Hepatocyte (in vitro differentiated cells): ENCODE data around the gene ATP6V0A4. TPM values are rescaled to one million over a fixed set of nuclear protein-coding genes. Genes with fewer than 3 reads are reported as not detected.

Source experiments
- DNase-seq: peaks from one replicate; pipeline ENCODE4 v3.0.0-alpha.2; 2016; ENCODE audit warnings: low spot score
- H2AFZ ChIP-seq: fragments of 200-600 bp; sonication (generic); 2 replicates; pipeline ENCODE4 v1.6.0; 2016; ENCODE audit warnings: antibody characterized with exemption, mild to moderate bottlenecking
- H3K27ac ChIP-seq: fragments of 200-600 bp; sonication (generic); 2 replicates; pipeline ENCODE4 v1.5.1; 2016; ENCODE audit warnings: mild to moderate bottlenecking
- H3K27me3 ChIP-seq: fragments of 200-600 bp; sonication (generic); 2 replicates; pipeline ENCODE4 v1.6.1; 2016
- H3K36me3 ChIP-seq: fragments of 200-600 bp; sonication (generic); replicated peaks from 2 replicates; pipeline ENCODE4 v1.5.1; 2016; ENCODE audit warnings: low read depth; ENCODE audit not compliant: insufficient read depth
- H3K4me1 ChIP-seq: fragments of 200-600 bp; sonication (generic); 2 replicates; pipeline ENCODE4 v1.5.1; 2016; ENCODE audit warnings: mild to moderate bottlenecking, moderate library complexity; ENCODE audit not compliant: insufficient read depth
- H3K4me2 ChIP-seq: fragments of 200-600 bp; sonication (generic); 2 replicates; pipeline ENCODE4 v1.6.0; 2016
- H3K4me3 ChIP-seq: fragments of 200-600 bp; sonication (generic); 2 replicates; pipeline ENCODE4 v1.5.1; 2016; ENCODE audit warnings: mild to moderate bottlenecking
- H3K79me2 ChIP-seq: fragments of 200-600 bp; sonication (generic); 2 replicates; pipeline ENCODE4 v1.6.0; 2017; ENCODE audit warnings: mild to moderate bottlenecking
- H3K9me2 ChIP-seq: fragments of 200-600 bp; sonication (generic); replicated peaks from 2 replicates; pipeline ENCODE4 v1.6.0; 2017; ENCODE audit warnings: mild to moderate bottlenecking; ENCODE audit not compliant: insufficient read depth
- H3K9me3 ChIP-seq: fragments of 200-600 bp; sonication (generic); 2 replicates; pipeline ENCODE4 v1.5.1; 2016; ENCODE audit warnings: low read depth, mild to moderate bottlenecking
- H4K20me1 ChIP-seq: fragments of 200-600 bp; sonication (generic); 2 replicates; pipeline ENCODE4 v1.6.0; 2016; ENCODE audit warnings: mild to moderate bottlenecking; ENCODE audit not compliant: insufficient read depth, poor library complexity, severe bottlenecking
- CTCF ChIP-seq: fragments of 200-600 bp; sonication (generic); IDR thresholded peaks from 2 replicates; pipeline ENCODE4 v1.5.1; 2016; ENCODE audit warnings: antibody characterized with exemption, mild to moderate bottlenecking; ENCODE audit not compliant: poor library complexity
- EZH2 ChIP-seq: fragments of 200-600 bp; sonication (generic); IDR thresholded peaks from 2 replicates; pipeline ENCODE4 v1.6.1; 2016; ENCODE audit warnings: antibody characterized with exemption, mild to moderate bottlenecking, borderline replicate concordance
- EZH2phosphoT487 ChIP-seq: fragments of 200-600 bp; sonication (generic); IDR thresholded peaks from one replicate; pipeline ENCODE4 v1.6.1; 2018; ENCODE audit warnings: antibody characterized with exemption, mild to moderate bottlenecking, low read depth, moderate library complexity; ENCODE audit not compliant: unreplicated experiment, severe bottlenecking
- WGBS: methylation state at CpG from one replicate; pipeline ENCODE4 v1.1.6; 2016; ENCODE audit warnings: low lambda C conversion rate; ENCODE audit errors: missing lambda C conversion rate; 5-methylcytosine and 5-hydroxymethylcytosine counted together
- polyA plus RNA-seq: library from polyadenylated mRNA; unstranded; fragments of >200 nt; fragmentation: Nextera tagmentation; extraction: Ambion mirVana; gene quantifications from 2 replicates; pipeline ENCODE4 v1.2.1, GENCODE V29; 2016
- total RNA-seq: library from RNA; depleted of rRNA; stranded (reverse); fragments of >200 nt; gene quantifications from 2 replicates; pipeline ENCODE4 v1.2.3, GENCODE V29; 2014

The ATP6V0A4 gene
- total and polyA plus RNA-seq, 2 experiments from 2014 or later: 0.34 to 1.1 TPM

GRCh38 chr7:138720286-138720685 lies 77.7 kb downstream of the ATP6V0A4 start:
- 78% methylated on average over 4 of the region's 4 CpGs for WGBS
- DNase-seq: no peak
- no peaks in the 10 kb centered on the region for H3K4me1 ChIP-seq
- H3K4me3 ChIP-seq: no peak overlapping the region
- H3K36me3 ChIP-seq: no peaks in the 10 kb centered on the region
- no peaks in the 10 kb centered on the region for H4K20me1 ChIP-seq
- no peak for TF ChIP-seq CTCF
- TF ChIP-seq EZH2phosphoT487: no peak
- no peak for TF ChIP-seq EZH2
- no peaks in the 10 kb centered on the region for H3K27me3 ChIP-seq
- H2AFZ ChIP-seq: no peak overlapping the region
- no peak overlapping the region for H3K27ac ChIP-seq
- no peaks in the 10 kb centered on the region for H3K79me2 ChIP-seq
- no peak overlapping the region for H3K4me2 ChIP-seq
- no peaks in the 10 kb centered on the region for H3K9me2 ChIP-seq
- no peaks in the 10 kb centered on the region for H3K9me3 ChIP-seq

GRCh38 chr7:138716889-138717288 lies 81.1 kb downstream of the ATP6V0A4 start:
- H3K36me3 ChIP-seq: no peaks in the 10 kb centered on the region
- H3K27ac ChIP-seq: no peak overlapping the region
- H3K79me2 ChIP-seq: no peaks in the 10 kb centered on the region
- H3K9me2 ChIP-seq: no peaks in the 10 kb centered on the region
- H4K20me1 ChIP-seq: no peaks in the 10 kb centered on the region
- no peak for DNase-seq
- H2AFZ ChIP-seq: no peak overlapping the region
- TF ChIP-seq EZH2 (no peak), CTCF (no peak), EZH2phosphoT487 (no peak)
- no peak overlapping the region for H3K4me3 ChIP-seq
- 95% methylated on average over 7 of the region's 7 CpGs for WGBS
- no peaks in the 10 kb centered on the region for H3K27me3 ChIP-seq
- H3K4me2 ChIP-seq: no peak overlapping the region
- no peaks in the 10 kb centered on the region for H3K9me3 ChIP-seq
- H3K4me1 ChIP-seq: no peaks in the 10 kb centered on the region

GRCh38 chr7:138713191-138713590 lies 84.8 kb downstream of the ATP6V0A4 start:
- Histone ChIP-seq H3K36me3 (no peaks in the 10 kb centered on the region), H3K4me2 (no peak overlapping the region), H4K20me1 (no peaks in the 10 kb centered on the region), H3K27ac (no peak overlapping the region), H3K4me1 (no peaks in the 10 kb centered on the region), H3K4me3 (no peak overlapping the region), H2AFZ (no peak overlapping the region), H3K27me3 (no peaks in the 10 kb centered on the region), H3K9me3 (no peaks in the 10 kb centered on the region), H3K79me2 (no peaks in the 10 kb centered on the region), H3K9me2 (no peaks in the 10 kb centered on the region)
- DNase-seq: no peak
- 94% methylated on average over 7 of the region's 7 CpGs for WGBS
- TF ChIP-seq EZH2phosphoT487 (no peak), EZH2 (no peak), CTCF (no peak)

GRCh38 chr7:138712652-138713051 lies 85.3 kb downstream of the ATP6V0A4 start:
- TF ChIP-seq EZH2 (no peak), EZH2phosphoT487 (no peak), CTCF (no peak)
- Histone ChIP-seq H3K79me2 (no peaks in the 10 kb centered on the region), H4K20me1 (no peaks in the 10 kb centered on the region), H3K9me3 (no peaks in the 10 kb centered on the region), H3K36me3 (no peaks in the 10 kb centered on the region), H3K4me1 (no peaks in the 10 kb centered on the region), H3K27ac (no peak overlapping the region), H3K27me3 (no peaks in the 10 kb centered on the region), H3K4me2 (no peak overlapping the region), H3K9me2 (no peaks in the 10 kb centered on the region), H2AFZ (no peak overlapping the region), H3K4me3 (no peak overlapping the region)
- 96% methylated on average over 9 of the region's 9 CpGs for WGBS
- no peak for DNase-seq
